Neural progenitor cell (in vitro differentiated cells): ENCODE measurements around the gene IFNA1. TPM values are rescaled to one million over a fixed set of nuclear protein-coding genes. Genes with fewer than 3 reads are reported as not detected.

ENCODE experiments used
- DNase-seq: peaks from one replicate; pipeline ENCODE4 v3.0.0-alpha.2; 2016; ENCODE audit warnings: low spot score
- H2AFZ ChIP-seq: fragments of 200-600 bp; sonication (generic); replicated peaks from 2 replicates; pipeline ENCODE4 v1.6.1; 2016; ENCODE audit warnings: antibody characterized with exemption
- H3F3A ChIP-seq: fragments of 200-600 bp; sonication (generic); 2 replicates; pipeline ENCODE4 v1.6.1; 2016; ENCODE audit warnings: antibody characterized with exemption, low read depth
- H3K27ac ChIP-seq: fragments of 200-600 bp; sonication (generic); 2 replicates; pipeline ENCODE4 v1.5.1; 2016; ENCODE audit warnings: mild to moderate bottlenecking
- H3K27me3 ChIP-seq: fragments of 200-600 bp; sonication (generic); 2 replicates; pipeline ENCODE4 v1.6.1; 2016; ENCODE audit warnings: mild to moderate bottlenecking, moderate library complexity
- H3K36me3 ChIP-seq: fragments of 200-600 bp; sonication (generic); 2 replicates; pipeline ENCODE4 v1.5.1; 2016
- H3K4me1 ChIP-seq: fragments of 200-600 bp; sonication (generic); 2 replicates; pipeline ENCODE4 v1.6.1; 2016; ENCODE audit warnings: mixed run types
- H3K4me2 ChIP-seq: fragments of 200-600 bp; sonication (generic); 2 replicates; pipeline ENCODE4 v1.6.1; 2016
- H3K4me3 ChIP-seq: fragments of 200-600 bp; sonication (generic); 2 replicates; pipeline ENCODE4 v1.5.1; 2016
- H3K79me2 ChIP-seq: fragments of 200-600 bp; sonication (generic); 2 replicates; pipeline ENCODE4 v1.6.1; 2016; ENCODE audit warnings: low read depth
- H3K9ac ChIP-seq: fragments of 200-600 bp; sonication (generic); 2 replicates; pipeline ENCODE4 v1.6.1; 2016
- H3K9me3 ChIP-seq: fragments of 200-600 bp; sonication (generic); 2 replicates; pipeline ENCODE4 v1.5.1; 2016; ENCODE audit warnings: low read depth
- H4K20me1 ChIP-seq: fragments of 200-600 bp; sonication (generic); 2 replicates; pipeline ENCODE4 v1.6.1; 2016; ENCODE audit warnings: low read depth
- H3K27ac Mint-ChIP-seq: 3 replicates; pipeline ENCODE4 v1.8.0; 2021; ENCODE audit warnings: mixed read lengths
- H3K27me3 Mint-ChIP-seq: 2 replicates; pipeline ENCODE4 v1.8.0; 2022; ENCODE audit warnings: low read depth, mild to moderate bottlenecking, inconsistent platforms, moderate library complexity, mixed read lengths; ENCODE audit not compliant: insufficient read depth
- H3K36me3 Mint-ChIP-seq: 3 replicates; pipeline ENCODE4 v1.8.0; 2021; ENCODE audit warnings: mixed read lengths
- H3K4me1 Mint-ChIP-seq: 3 replicates; pipeline ENCODE4 v1.8.0; 2021; ENCODE audit warnings: mixed read lengths
- H3K4me3 Mint-ChIP-seq: 3 replicates; pipeline ENCODE4 v1.8.0; 2021; ENCODE audit warnings: mild to moderate bottlenecking, moderate library complexity, mixed read lengths
- H3K9me3 Mint-ChIP-seq: 3 replicates; pipeline ENCODE4 v1.8.0; 2020; ENCODE audit warnings: mixed read lengths
- EZH2 ChIP-seq: fragments of 200-600 bp; sonication (generic); IDR thresholded peaks from 2 replicates; pipeline ENCODE4 v1.6.1; 2017; ENCODE audit warnings: antibody characterized with exemption, mild to moderate bottlenecking, moderate library complexity
- EZH2phosphoT487 ChIP-seq: fragments of 200-600 bp; sonication (generic); IDR thresholded peaks from 2 replicates; pipeline ENCODE4 v1.6.1; 2017; ENCODE audit warnings: antibody characterized with exemption
- total RNA-seq: library from RNA; depleted of rRNA; stranded (reverse); fragments of >200 nt; gene quantifications from 2 replicates; pipeline ENCODE4 v1.2.3, GENCODE V29; 2015; ENCODE audit warnings: low replicate concordance
- TF ChIP-seq, protein P1 (sequence below): fragments of 200-600 bp; sonication (generic); IDR thresholded peaks from 2 replicates; pipeline ENCODE4 v1.5.1; 2017; ENCODE audit warnings: antibody characterized with exemption, mild to moderate bottlenecking

Gene IFNA1
- total RNA-seq, 1 donor from 2014 or later: not detected

GRCh38 chr9:21473236-21473635, 33.0 kb downstream of the IFNA1 start:
- H2AFZ ChIP-seq: no peak overlapping the region
- no peaks in the 10 kb centered on the region for H3K36me3 Mint-ChIP-seq
- H3K4me1 Mint-ChIP-seq: no peaks in the 10 kb centered on the region
- no peaks in the 10 kb centered on the region for H3K4me1 ChIP-seq
- no peak overlapping the region for H3K9ac ChIP-seq
- H3K9me3 Mint-ChIP-seq: no peaks in the 10 kb centered on the region
- no peaks in the 10 kb centered on the region for H3K79me2 ChIP-seq
- no peak for DNase-seq
- no peaks in the 10 kb centered on the region for H3K36me3 ChIP-seq
- H3K27me3 Mint-ChIP-seq: no peaks in the 10 kb centered on the region
- H3K4me3 ChIP-seq: no peak overlapping the region
- no peak overlapping the region for H3K4me3 Mint-ChIP-seq
- H3F3A ChIP-seq: no peaks in the 10 kb centered on the region
- no peak overlapping the region for H3K4me2 ChIP-seq
- TF ChIP-seq, protein P1, sequence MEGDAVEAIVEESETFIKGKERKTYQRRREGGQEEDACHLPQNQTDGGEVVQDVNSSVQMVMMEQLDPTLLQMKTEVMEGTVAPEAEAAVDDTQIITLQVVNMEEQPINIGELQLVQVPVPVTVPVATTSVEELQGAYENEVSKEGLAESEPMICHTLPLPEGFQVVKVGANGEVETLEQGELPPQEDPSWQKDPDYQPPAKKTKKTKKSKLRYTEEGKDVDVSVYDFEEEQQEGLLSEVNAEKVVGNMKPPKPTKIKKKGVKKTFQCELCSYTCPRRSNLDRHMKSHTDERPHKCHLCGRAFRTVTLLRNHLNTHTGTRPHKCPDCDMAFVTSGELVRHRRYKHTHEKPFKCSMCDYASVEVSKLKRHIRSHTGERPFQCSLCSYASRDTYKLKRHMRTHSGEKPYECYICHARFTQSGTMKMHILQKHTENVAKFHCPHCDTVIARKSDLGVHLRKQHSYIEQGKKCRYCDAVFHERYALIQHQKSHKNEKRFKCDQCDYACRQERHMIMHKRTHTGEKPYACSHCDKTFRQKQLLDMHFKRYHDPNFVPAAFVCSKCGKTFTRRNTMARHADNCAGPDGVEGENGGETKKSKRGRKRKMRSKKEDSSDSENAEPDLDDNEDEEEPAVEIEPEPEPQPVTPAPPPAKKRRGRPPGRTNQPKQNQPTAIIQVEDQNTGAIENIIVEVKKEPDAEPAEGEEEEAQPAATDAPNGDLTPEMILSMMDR: no peak
- TF ChIP-seq EZH2phosphoT487 (no peak), EZH2 (no peak)
- H3K27ac ChIP-seq: no peak overlapping the region
- no peaks in the 10 kb centered on the region for H3K27me3 ChIP-seq
- no peaks in the 10 kb centered on the region for H3K9me3 ChIP-seq
- peak overlapping the region; percentile 37 for H3K27ac Mint-ChIP-seq
- H4K20me1 ChIP-seq: no peaks in the 10 kb centered on the region

DNA sequence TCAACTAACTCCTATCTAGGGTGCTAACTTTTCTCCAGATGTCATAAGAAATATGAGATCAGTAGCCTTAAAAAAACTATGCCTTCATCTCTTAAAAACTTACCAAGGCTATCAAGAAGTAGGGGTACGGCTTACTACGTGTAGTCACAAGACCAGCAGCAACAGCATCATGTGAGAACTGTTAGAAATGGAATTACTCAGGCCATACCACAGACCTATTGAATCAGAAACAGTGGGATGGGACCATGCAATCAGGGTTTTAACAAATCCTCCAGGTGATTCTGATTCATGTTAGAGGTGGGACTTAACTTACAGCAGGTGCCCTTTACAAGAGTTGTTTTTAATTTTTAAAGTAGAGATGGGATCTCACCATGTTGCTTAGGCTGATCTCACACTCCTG, 37.2 kb downstream of the IFNA1 start:
- Histone ChIP-seq H3K27me3 (no peaks in the 10 kb centered on the region), H3K27ac (no peak overlapping the region), H3K4me2 (no peak overlapping the region), H3K4me3 (no peak overlapping the region), H3K79me2 (no peaks in the 10 kb centered on the region), H3F3A (no peaks in the 10 kb centered on the region), H3K9me3 (no peaks in the 10 kb centered on the region), H3K36me3 (no peaks in the 10 kb centered on the region), H4K20me1 (no peaks in the 10 kb centered on the region), H2AFZ (no peak overlapping the region), H3K9ac (no peak overlapping the region), H3K4me1 (no peaks in the 10 kb centered on the region)
- no peak for DNase-seq
- no peaks in the 10 kb centered on the region for H3K9me3 Mint-ChIP-seq
- H3K4me1 Mint-ChIP-seq: no peaks in the 10 kb centered on the region
- no peak overlapping the region for H3K27ac Mint-ChIP-seq
- TF ChIP-seq EZH2phosphoT487: no peak
- TF ChIP-seq EZH2: no peak
- TF ChIP-seq, protein P1: no peak
- H3K27me3 Mint-ChIP-seq: no peaks in the 10 kb centered on the region
- no peaks in the 10 kb centered on the region for H3K36me3 Mint-ChIP-seq
- no peak overlapping the region for H3K4me3 Mint-ChIP-seq

- no peak overlapping the region for H3K27ac ChIP-seq
- H3K4me3 ChIP-seq: no peak overlapping the region
- H3F3A ChIP-seq: no peaks in the 10 kb centered on the region
- H3K9ac ChIP-seq: no peak overlapping the region
- no peaks in the 10 kb centered on the region for H3K4me1 ChIP-seq
- H3K4me1 Mint-ChIP-seq: no peaks in the 10 kb centered on the region
- H4K20me1 ChIP-seq: no peaks in the 10 kb centered on the region
- TF ChIP-seq, protein P1: no peak
- no peak for TF ChIP-seq EZH2phosphoT487
- TF ChIP-seq EZH2: no peak
- H3K27me3 Mint-ChIP-seq: no peaks in the 10 kb centered on the region
- H3K36me3 ChIP-seq: no peaks in the 10 kb centered on the region
- no peak overlapping the region for H3K27ac Mint-ChIP-seq
- H3K9me3 Mint-ChIP-seq: no peaks in the 10 kb centered on the region
- H3K4me2 ChIP-seq: no peak overlapping the region
- DNase-seq: no peak
- no peak overlapping the region for H2AFZ ChIP-seq
- no peak overlapping the region for H3K4me3 Mint-ChIP-seq
- no peaks in the 10 kb centered on the region for H3K27me3 ChIP-seq
- H3K9me3 ChIP-seq: no peaks in the 10 kb centered on the region
- H3K36me3 Mint-ChIP-seq: no peaks in the 10 kb centered on the region
- H3K79me2 ChIP-seq: no peaks in the 10 kb centered on the region
Observed at GRCh38 chr9:21479152-21479702, 39.0 kb downstream of the IFNA1 start.
